HG03196 (cell line): ENCODE measurements around the gene VPS54.
A peak's percentile ranks its signal among the peaks of the same experiment; 100 is the strongest.

Experiments used
- ATAC-seq: cut with Tn5 transposase; IDR thresholded peaks from one replicate; pipeline ENCODE4 v1.9.1; 2021; ENCODE audit not compliant: unreplicated experiment

Gene VPS54, protein sequence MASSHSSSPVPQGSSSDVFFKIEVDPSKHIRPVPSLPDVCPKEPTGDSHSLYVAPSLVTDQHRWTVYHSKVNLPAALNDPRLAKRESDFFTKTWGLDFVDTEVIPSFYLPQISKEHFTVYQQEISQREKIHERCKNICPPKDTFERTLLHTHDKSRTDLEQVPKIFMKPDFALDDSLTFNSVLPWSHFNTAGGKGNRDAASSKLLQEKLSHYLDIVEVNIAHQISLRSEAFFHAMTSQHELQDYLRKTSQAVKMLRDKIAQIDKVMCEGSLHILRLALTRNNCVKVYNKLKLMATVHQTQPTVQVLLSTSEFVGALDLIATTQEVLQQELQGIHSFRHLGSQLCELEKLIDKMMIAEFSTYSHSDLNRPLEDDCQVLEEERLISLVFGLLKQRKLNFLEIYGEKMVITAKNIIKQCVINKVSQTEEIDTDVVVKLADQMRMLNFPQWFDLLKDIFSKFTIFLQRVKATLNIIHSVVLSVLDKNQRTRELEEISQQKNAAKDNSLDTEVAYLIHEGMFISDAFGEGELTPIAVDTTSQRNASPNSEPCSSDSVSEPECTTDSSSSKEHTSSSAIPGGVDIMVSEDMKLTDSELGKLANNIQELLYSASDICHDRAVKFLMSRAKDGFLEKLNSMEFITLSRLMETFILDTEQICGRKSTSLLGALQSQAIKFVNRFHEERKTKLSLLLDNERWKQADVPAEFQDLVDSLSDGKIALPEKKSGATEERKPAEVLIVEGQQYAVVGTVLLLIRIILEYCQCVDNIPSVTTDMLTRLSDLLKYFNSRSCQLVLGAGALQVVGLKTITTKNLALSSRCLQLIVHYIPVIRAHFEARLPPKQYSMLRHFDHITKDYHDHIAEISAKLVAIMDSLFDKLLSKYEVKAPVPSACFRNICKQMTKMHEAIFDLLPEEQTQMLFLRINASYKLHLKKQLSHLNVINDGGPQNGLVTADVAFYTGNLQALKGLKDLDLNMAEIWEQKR

GRCh38 chr2:64019083-64019974 is at the start of gene VPS54:
Gene VPS54 (minus strand): TSS chr2:64019428. CDS start chr2:63983999, 35,429 bp downstream.
- ATAC-seq = peak; percentile 65

DNA sequence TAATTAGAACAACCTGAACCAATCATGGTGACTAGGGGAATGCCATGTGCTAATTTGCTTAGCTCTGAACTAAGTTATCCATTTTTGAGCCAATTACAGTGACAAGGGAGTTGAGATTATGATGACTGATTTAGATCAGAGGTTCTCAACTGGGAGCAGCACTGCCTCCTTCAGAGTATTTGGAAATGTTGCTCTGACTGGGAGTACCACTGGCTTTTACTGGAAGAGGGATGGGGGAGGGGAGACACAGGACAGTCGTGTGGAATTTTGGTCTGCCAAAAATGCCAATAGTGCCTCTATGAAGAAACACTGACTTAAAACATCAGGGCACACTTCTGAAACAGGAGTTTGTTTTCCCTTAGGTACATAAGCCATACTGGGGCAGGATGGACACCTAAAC is 48.1 kb upstream of the VPS54 start:
- ATAC-seq = no peak

DNA sequence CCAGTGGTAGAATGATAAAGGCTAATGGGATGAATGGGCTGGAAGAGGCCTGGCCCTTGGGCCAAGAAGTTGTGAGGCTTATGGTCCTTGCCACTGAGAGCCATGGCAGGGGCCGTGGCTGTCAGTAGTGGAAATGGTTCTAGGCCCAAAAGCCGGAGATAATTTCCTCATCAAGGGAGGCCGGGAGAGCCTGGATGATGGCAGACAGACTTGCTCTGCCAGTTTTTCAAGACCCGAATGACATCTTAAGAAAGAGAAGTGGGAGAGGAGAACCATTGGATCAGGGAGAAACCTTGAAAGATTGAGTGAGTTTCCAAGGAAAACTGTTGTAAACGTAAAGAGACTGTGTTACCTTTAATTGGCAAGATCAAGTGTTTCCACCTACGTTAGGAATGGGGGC is 46.3 kb upstream of the VPS54 start:
- ATAC-seq = no peak

DNA sequence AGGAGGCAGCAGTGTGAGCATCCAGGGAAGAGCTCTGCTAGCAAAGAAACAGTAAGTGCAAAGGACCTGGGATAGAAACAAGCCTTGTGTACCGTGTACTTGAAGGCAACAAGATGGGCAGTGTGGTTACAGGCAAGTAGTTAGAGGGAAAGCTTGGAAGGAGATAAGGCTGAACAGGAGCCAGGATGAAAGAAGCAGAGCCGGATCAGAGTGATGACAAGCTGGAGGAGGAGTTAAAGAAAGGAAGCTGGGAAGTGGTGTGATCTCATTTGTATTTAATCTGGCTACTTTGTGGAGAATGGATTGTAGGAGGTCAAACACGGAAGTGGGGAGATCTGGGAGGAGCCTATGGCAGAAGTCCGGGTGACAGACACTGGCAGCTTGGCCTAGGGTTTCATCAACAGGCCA is 44.7 kb upstream of the VPS54 start:
- ATAC-seq = no peak

- no peak for ATAC-seq
Observed at GRCh38 chr2:64063454-64063853, 44.2 kb upstream of the VPS54 start.

GRCh38 chr2:64062840-64063239 is 43.6 kb upstream of the VPS54 start:
- ATAC-seq = no peak

DNA sequence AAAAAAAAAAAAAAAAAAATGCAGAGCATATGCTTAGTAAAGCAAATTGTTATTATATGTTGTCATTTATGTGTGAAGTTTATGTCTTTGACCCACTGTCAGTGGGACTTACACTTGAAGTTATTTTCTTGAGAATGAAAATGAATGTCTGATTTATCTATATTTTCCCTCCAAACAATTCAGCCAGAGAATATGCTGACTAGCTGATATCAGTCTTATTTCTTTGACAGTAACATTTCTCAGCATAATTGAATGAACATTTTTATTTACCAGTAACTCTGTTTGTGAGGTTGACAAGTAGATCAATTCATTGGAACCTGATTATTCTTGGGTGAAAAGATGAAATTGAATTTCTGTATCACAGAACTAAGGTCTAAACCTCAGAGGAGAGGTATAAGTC is 40.0 kb upstream of the VPS54 start:
- no peak for ATAC-seq

DNA sequence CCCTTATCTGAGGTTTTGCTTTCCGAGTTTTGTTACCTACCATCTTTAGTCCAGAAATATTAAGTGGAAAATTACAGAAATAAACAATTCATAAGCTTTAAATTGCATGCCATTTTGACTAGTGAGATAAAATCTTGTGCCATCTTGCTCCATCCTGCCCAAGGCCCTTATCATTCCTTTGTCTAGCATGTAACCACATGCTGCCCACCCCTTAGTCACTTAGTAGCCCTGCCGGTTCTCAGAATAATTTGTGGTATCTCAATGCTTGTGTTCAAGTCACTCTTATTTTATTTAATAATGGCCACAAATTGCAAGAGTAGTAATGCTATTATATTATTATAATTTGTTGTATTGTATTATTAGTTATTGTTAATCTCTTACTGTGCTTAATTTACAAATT is 36.8 kb upstream of the VPS54 start:
- no peak for ATAC-seq

DNA sequence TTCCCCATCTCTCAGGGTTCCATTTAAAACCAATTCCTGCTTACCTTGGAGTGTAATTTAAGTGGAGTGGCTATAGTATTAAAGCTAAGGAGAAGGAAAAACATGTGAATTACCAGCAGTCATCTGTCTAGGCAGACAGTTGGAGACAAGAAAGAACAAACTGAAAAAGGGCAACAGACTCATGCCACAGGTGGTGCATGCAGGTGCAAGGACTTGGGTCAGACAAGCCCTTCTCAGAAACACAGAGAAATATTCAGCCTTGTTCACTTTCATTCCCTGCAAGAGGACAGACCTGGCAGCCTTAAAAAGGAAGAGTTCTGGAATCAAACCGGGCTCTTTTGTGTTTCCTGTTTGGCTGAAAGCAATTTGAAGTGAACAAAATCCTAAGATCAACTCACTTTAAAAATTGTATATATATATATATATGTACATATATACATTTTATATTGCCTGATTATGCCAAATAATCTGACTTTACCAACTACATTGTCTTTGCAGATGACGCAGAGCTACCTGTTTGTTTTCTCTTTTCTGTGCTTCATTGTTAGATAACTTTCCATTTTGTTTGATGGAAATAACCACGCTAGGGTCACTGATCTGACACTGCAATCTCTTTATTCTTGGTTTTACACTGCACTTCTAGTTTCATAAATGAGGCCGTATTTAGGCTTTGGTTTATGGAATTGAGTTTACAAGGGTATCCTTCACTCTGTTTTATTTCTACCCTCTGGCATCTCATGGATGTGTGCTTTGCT is 35.1 kb upstream of the VPS54 start:
- ATAC-seq = no peak

GRCh38 chr2:64052463-64053241 is 33.4 kb upstream of the VPS54 start:
- ATAC-seq = no peak

- ATAC-seq = peak; percentile 82
Observed at GRCh38 chr2:64049633-64050220, 30.5 kb upstream of the VPS54 start.

GRCh38 chr2:64045938-64046337 is 26.7 kb upstream of the VPS54 start:
- ATAC-seq = no peak

DNA sequence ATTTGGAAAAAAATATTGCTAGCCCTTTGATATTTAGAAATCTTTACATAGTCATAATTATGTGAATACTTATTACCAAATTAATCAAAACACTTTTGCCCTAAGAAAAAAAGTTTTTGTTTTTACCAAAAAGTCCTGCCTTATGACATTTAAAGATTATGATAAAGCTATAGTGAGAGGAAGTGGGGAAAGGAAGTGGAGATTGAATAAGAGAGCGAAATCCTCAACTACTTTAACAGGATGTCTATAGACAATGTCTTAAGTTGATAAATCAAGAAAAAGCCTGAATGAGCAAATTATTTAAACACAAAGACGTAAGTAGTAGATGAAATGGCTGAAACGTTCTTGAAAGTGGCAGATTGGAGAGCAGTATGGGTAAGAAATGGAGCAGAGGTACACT is 20.9 kb upstream of the VPS54 start:
- ATAC-seq = no peak

DNA sequence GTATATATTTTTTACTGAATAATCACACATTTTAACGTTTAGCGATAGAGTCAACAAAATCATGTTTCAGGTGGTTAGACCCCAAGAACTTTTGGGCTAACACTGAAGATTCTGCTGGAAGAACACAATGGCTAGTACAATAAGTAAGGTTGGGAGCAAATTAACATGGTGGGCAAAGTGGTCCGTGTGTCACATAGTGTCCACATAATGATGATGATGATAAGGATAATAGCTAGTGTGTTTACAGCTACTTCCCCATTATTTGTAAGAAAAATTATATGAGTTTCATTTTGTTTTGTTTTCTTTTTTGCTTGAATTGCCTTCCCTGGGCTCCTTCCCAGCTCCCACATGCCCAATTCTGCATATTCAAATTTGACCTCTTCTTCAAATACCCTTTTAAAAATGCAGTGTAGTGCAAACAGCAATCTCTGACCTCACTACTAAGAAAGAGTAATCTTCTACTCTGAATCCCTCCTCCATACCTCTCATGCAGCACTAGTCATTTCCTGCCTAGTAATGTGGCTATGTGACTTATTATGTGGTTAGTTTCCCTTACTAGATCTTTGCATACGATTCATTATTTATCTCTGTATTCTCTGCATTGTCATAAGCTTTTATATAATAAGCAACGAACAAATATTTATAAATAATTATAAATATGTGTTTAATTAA is 16.9 kb upstream of the VPS54 start:
- peak; percentile 96 for ATAC-seq

DNA sequence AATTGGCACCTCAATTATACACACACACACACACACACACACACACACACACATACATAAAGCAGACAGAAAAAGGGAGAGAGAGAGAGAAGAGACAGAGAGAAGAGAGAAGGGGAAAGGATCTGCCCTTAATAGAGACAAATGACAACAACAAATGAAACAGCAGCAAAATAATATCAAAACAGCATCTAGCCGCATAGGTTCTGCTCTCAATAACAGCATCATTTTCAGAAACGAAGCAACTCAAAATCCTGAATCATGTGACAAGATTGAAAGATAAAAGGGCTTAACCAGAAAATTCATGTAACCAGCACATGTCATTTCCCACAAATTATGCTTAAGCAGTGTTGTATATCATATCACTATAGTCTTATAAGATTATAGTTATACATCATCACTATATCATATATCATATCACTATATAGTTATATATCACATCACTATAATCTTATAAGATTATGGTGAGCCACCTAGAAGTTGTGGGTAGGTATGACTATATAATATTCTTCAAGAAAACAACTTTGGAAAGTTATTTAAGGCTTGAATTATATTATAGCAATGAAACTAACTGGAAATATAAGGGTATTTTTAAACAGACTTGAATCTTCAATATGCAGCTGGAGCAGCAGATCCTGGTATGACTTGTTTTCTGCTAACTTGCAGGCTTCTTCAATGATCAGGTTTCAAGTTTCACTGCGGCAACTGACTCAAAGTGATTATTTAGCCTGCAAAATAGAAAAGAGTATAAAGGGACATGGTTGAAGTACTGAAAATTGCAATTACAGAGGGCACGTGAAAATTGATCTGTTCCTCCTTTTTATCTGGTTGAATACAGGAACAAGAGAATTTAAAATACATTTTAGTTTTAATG is 16.1 kb upstream of the VPS54 start:
- no peak for ATAC-seq

- no peak for ATAC-seq
Observed at GRCh38 chr2:64029116-64029665, 10.0 kb upstream of the VPS54 start.

- ATAC-seq = no peak
Observed at GRCh38 chr2:64025741-64026140, 6.5 kb upstream of the VPS54 start.
